ENCODE data around the gene LHX6. TPM values are rescaled to one million over a fixed set of nuclear protein-coding genes. Genes with fewer than 3 reads are reported as not detected.

LHX6 gene
- total and polyA plus RNA-seq, 2 of the 8 experiments (the other 6 are each of a cell fraction or from before 2014, with no cell fraction given) = 0.92 to 1.2 TPM

- Histone ChIP-seq H2BK20ac (ENCODE audit: low read length) (no peak overlapping the region), H3K4me3 (ENCODE audit: extremely low read depth in 1 of 4, insufficient read depth in 2 of 4, low read depth in 3 of 4, low read length in 4 of 4) (no peak overlapping the region), H2AFZ (ENCODE audit: low read length) (no peak overlapping the region), H3K36me3 (ENCODE audit: control insufficient read depth in 2 of 4, insufficient read depth in 4 of 4, low read length in 3 of 4) (no peaks in the 10 kb centered on the region), H2BK5ac (ENCODE audit: low read depth, low read length) (no peak overlapping the region), H3K9me3 (ENCODE audit: insufficient read depth in 2 of 2, low read depth in 1 of 2, low read length in 1 of 2) (no peaks in the 10 kb centered on the region), H3K23ac (ENCODE audit: insufficient read length) (no peak overlapping the region), H4K5ac (ENCODE audit: insufficient read length, low read depth, low read length) (no peak overlapping the region), H3K27me3 (replicated peaks in 1 of 4; ENCODE audit: control insufficient read depth in 3 of 4, extremely low read depth in 1 of 4, insufficient read depth in 3 of 4, low read length in 3 of 4) (no peaks in the 10 kb centered on the region), H2BK12ac (ENCODE audit: low read depth, low read length) (no peak overlapping the region), H2BK120ac (replicated peaks; ENCODE audit: low read depth, low read length) (no peak overlapping the region), H3K4ac (replicated peaks; ENCODE audit: insufficient read length, low read depth, low read length) (no peak overlapping the region), H2AK5ac (ENCODE audit: low read depth, low read length) (no peak overlapping the region), H3K4me2 (ENCODE audit: insufficient read depth in 1 of 2, low read depth in 2 of 2, low read length in 2 of 2) (no peak overlapping the region), H4K8ac (ENCODE audit: extremely low read depth, insufficient read depth, low read length) (no peak overlapping the region), H3K79me2 (ENCODE audit: control insufficient read depth in 1 of 2, insufficient read depth in 2 of 2, low read length in 2 of 2) (no peaks in the 10 kb centered on the region), H3K14ac (ENCODE audit: insufficient read length) (no peak overlapping the region), H3K18ac (ENCODE audit: extremely low read depth, low read length) (no peak overlapping the region), H3K23me2 (ENCODE audit: low read depth, low read length) (no peaks in the 10 kb centered on the region), H3K27ac (ENCODE audit: low read depth, low read length) (no peak overlapping the region), H3K79me1 (ENCODE audit: low read depth, low read length) (no peaks in the 10 kb centered on the region), H2BK15ac (ENCODE audit: low read length) (no peak overlapping the region), H3K56ac (replicated peaks; ENCODE audit: insufficient read length, low read depth, low read length) (no peak overlapping the region), H3K4me1 (replicated peaks in 1 of 4; ENCODE audit: control insufficient read depth in 3 of 4, insufficient read depth in 4 of 4, low read length in 3 of 4) (no peaks in the 10 kb centered on the region; a peak in 1 of 7 replicates), H4K91ac (replicated peaks; ENCODE audit: insufficient read length, low read length) (no peak overlapping the region), H3K9ac (replicated peaks in 1 of 4; ENCODE audit: extremely low read depth in 1 of 4, low read depth in 3 of 4, low read length in 3 of 4) (no peak overlapping the region), H4K20me1 (replicated peaks in 1 of 2; ENCODE audit: control insufficient read depth in 1 of 2, insufficient read depth in 2 of 2, low read length in 2 of 2) (no peaks in the 10 kb centered on the region)
- 85% methylated on average over 7 of the region's 7 CpGs; no CpG with 5 or more reads in 1 of the 2 experiments for WGBS, 2 experiments (ENCODE audit: extremely low coverage in 1 of 2, insufficient coverage in 1 of 2, insufficient read length in 1 of 2, insufficient replicate concordance in 2 of 2, low coverage in 1 of 2, low lambda C conversion rate in 2 of 2, missing lambda C conversion rate in 1 of 2)
- POLR2A ChIA-PET (ENCODE audit: partially characterized antibody) = no interaction called here
- no peak for FAIRE-seq
- CTCF ChIA-PET (ENCODE audit: partially characterized antibody) = interaction anchor here (0.9 to 4.1 kb wide), 11 partner anchors 8 to 173 kb away, joined by 3 to 16 read pairs (median 6); partner anchors contain the start of gene NDUFA8
- DNase-seq (ENCODE audit: low read depth in 1 of 2, low spot score in 2 of 2) = no peak
- TF ChIP-seq SAP30 (IDR thresholded peaks at IDR 0.05; ENCODE audit: insufficient read depth, insufficient replicate concordance, low read length) = no peak
- TF ChIP-seq ZNF274 (IDR thresholded peaks at IDR 0.05; ENCODE audit: borderline replicate concordance, extremely low read depth, low read length) = no peak
- no peak for TF ChIP-seq PHF8 (conservative IDR thresholded peaks at IDR 0.05; ENCODE audit: low read depth, low read length)
- TF ChIP-seq BRCA1 (IDR thresholded peaks at IDR 0.05; ENCODE audit: low read depth, low read length) = no peak
- no peak for TF ChIP-seq CHD2 (IDR thresholded peaks at IDR 0.05; ENCODE audit: low read length)
- TF ChIP-seq CTBP2 (IDR thresholded peaks at IDR 0.05; ENCODE audit: borderline replicate concordance, insufficient read depth, insufficient read length, low read length) = no peak
- no peak for TF ChIP-seq JUND (IDR thresholded peaks at IDR 0.05; ENCODE audit: low read length)
- TF ChIP-seq NRF1 (IDR thresholded peaks at IDR 0.05; ENCODE audit: low read depth, low read length) = no peak
- TF ChIP-seq CEBPB (IDR thresholded peaks at IDR 0.05; ENCODE audit: low read depth, low read length) = no peak
- no peak for TF ChIP-seq TEAD4 (IDR thresholded peaks at IDR 0.05; ENCODE audit: low read depth, low read length)
- TF ChIP-seq HDAC6 (IDR thresholded peaks at IDR 0.05; ENCODE audit: low read depth, low read length) = no peak
- TF ChIP-seq CTCF (IDR thresholded peaks at IDR 0.05; ENCODE audit: control extremely low read depth in 1 of 3, insufficient read depth in 1 of 3, low read depth in 1 of 3, low read length in 3 of 3) = no peak
Observed at GRCh38 chr9:122183501-122183900, 45.3 kb downstream of the LHX6 start.
